A673 (cell line): ENCODE results near the gene NOP14. TPM values are rescaled to one million over a fixed set of nuclear protein-coding genes. Genes with fewer than 3 reads are reported as not detected.

Experiments used
- BruUV-seq: library from RNA; stranded (reverse); fragments of 400-500 nt; replicated peaks from 2 replicates; lab custom pipeline; 2021; lab: Mats Ljungman, UMichigan
- CTCF ChIA-PET: fragments of 300-600 bp; sonication (Branson Sonifier 250); formaldehyde crosslinking; loops from one replicate; lab custom pipeline; 2022; ENCODE audit warnings: antibody characterized with exemption; lab: Charles Lee
- POLR2A ChIA-PET: fragments of 300-600 bp; sonication (Branson Sonifier 250); formaldehyde crosslinking; loops from one replicate; lab custom pipeline; 2022; ENCODE audit warnings: antibody characterized with exemption; ENCODE audit not compliant: low non-redundant PET; lab: Charles Lee
- DNase-seq: peaks from one replicate; pipeline ENCODE4 v3.0.0-alpha.2; 2015; ENCODE audit warnings: low spot score
- H3K27ac ChIP-seq: fragments of 200-600 bp; sonication (generic); 2 replicates; pipeline ENCODE4 v1.5.1; 2016; ENCODE audit warnings: mixed run types, low read depth, mild to moderate bottlenecking, mixed read lengths, antibody characterized with exemption, low read length; ENCODE audit not compliant: poor library complexity, severe bottlenecking
- H3K27me3 ChIP-seq: fragments of 200-600 bp; sonication (generic); replicated peaks from 2 replicates; pipeline ENCODE4 v1.6.1; 2017; ENCODE audit warnings: mixed run types, low read depth, mild to moderate bottlenecking, mixed read lengths, antibody characterized with exemption, low read length; ENCODE audit not compliant: insufficient read depth, poor library complexity
- H3K36me3 ChIP-seq: fragments of 200-600 bp; sonication (generic); 2 replicates; pipeline ENCODE4 v1.6.1; 2016; ENCODE audit warnings: mixed run types, mild to moderate bottlenecking, mixed read lengths, antibody characterized with exemption, low read length; ENCODE audit not compliant: insufficient read depth, poor library complexity, severe bottlenecking
- H3K4me1 ChIP-seq: fragments of 200-600 bp; sonication (generic); 2 replicates; pipeline ENCODE4 v1.6.1; 2017; ENCODE audit warnings: mixed run types, mild to moderate bottlenecking, mixed read lengths, antibody characterized with exemption, low read length; ENCODE audit not compliant: insufficient read depth, poor library complexity, severe bottlenecking
- H3K4me3 ChIP-seq: fragments of 200-600 bp; sonication (generic); 2 replicates; pipeline ENCODE4 v1.5.1; 2016; ENCODE audit warnings: low read depth, mixed run types, mild to moderate bottlenecking, mixed read lengths, low read length; ENCODE audit not compliant: poor library complexity, severe bottlenecking
- H3K9me3 ChIP-seq: fragments of 200-600 bp; sonication (generic); 2 replicates; pipeline ENCODE4 v1.6.1; 2016; ENCODE audit warnings: mixed run types, low read depth, mild to moderate bottlenecking, mixed read lengths, antibody characterized with exemption, low read length; ENCODE audit not compliant: poor library complexity, severe bottlenecking
- EZH2 ChIP-seq: fragments of 200-600 bp; sonication (generic); IDR thresholded peaks from 2 replicates; pipeline ENCODE4 v1.6.1; 2017; ENCODE audit warnings: borderline replicate concordance, low read depth, mild to moderate bottlenecking, mixed read lengths, antibody characterized with exemption, low read length; ENCODE audit not compliant: poor library complexity, severe bottlenecking
- intact Hi-C: fragments of 100-400 bp; cut with micrococcal nuclease; formaldehyde crosslinking; loops from one replicate; pipeline ENCODE4 v1.10.0; 2022; ENCODE audit not compliant: unreplicated experiment
- total RNA-seq: library from RNA; stranded (reverse); gene quantifications from 2 replicates; pipeline ENCODE4 v1.2.3, GENCODE V29; 2021
- TF ChIP-seq, protein P1 (sequence below): fragments of 300-800, 200-600 bp; sonication (generic); conservative IDR thresholded peaks from 2 replicates; pipeline ENCODE4 v1.5.1; 2017; ENCODE audit warnings: low read depth, mild to moderate bottlenecking, antibody characterized with exemption, low read length, moderate library complexity, mixed read lengths

The NOP14 gene
- total RNA-seq, 1 experiment from 2014 or later, result 69.9 TPM

DNA sequence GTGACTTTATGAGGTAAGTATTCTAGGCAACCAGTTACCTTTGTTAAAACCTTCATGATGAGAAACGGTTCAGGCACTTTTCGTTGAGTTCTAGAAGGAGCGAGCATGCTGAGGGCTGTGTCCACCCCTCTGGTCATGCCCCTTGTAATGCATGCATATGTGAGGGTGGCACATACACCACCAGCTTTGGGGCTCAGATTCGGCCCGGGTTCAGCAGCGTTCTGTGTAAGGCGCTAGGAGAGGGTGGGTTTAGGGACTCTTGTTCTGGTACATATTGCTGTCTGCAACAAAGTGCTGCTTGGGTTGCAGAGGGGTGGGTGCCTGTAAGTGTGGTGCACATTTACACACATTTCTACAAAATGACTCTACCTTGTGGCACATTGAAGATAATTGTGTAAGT lies 54.5 kb downstream of the NOP14 start:
- intact Hi-C loops, result no loop called here
- CTCF ChIA-PET, result no interaction called here
- H3K4me1 ChIP-seq, result no peaks in the 10 kb centered on the region

DNA sequence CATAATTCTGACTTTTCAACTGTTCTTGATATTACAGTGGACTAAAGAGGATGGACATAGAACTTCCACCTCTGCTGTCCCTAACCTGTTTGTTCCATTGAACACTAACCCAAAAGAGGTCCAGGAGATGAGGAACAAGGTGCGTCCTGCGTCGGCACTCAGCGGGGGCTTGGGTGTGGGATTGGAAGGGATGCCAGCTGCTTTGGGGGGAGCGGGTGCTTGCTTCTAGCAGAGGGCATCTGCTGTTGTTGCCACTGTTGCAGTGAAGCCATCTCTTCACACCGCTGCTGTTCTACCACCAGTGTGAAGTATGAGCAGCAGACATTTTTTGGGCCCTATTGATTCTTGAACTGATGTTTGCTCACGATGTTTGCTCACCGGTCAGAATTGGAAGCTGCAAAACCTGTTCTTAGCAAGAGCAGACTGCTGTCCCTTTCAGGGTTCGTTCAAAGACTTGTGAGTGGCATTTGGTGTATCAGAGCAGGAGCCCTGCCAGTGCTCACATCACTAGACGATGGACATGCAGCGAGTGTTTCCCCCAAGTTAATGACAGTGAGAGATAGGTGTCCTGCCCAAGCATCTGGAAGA lies 55.4 kb downstream of the NOP14 start:
- DNase-seq, result no peak
- Histone ChIP-seq H3K9me3 (no peaks in the 10 kb centered on the region), H3K27ac (no peak overlapping the region), H3K4me3 (no peak overlapping the region), H3K36me3 (peaks cover 59% of the 10 kb centered on the region), H3K27me3 (no peaks in the 10 kb centered on the region), H3K4me1 (no peaks in the 10 kb centered on the region)
- CTCF ChIA-PET, result no interaction called here
- BruUV-seq, result no TSS peak
- TF ChIP-seq, protein P1, sequence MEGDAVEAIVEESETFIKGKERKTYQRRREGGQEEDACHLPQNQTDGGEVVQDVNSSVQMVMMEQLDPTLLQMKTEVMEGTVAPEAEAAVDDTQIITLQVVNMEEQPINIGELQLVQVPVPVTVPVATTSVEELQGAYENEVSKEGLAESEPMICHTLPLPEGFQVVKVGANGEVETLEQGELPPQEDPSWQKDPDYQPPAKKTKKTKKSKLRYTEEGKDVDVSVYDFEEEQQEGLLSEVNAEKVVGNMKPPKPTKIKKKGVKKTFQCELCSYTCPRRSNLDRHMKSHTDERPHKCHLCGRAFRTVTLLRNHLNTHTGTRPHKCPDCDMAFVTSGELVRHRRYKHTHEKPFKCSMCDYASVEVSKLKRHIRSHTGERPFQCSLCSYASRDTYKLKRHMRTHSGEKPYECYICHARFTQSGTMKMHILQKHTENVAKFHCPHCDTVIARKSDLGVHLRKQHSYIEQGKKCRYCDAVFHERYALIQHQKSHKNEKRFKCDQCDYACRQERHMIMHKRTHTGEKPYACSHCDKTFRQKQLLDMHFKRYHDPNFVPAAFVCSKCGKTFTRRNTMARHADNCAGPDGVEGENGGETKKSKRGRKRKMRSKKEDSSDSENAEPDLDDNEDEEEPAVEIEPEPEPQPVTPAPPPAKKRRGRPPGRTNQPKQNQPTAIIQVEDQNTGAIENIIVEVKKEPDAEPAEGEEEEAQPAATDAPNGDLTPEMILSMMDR, result no peak
- TF ChIP-seq EZH2, result no peak
- POLR2A ChIA-PET, result no interaction called here
- intact Hi-C loops, result no loop called here

More for the DNA sequence above, 54.5 kb downstream of the NOP14 start:
- Histone ChIP-seq H3K27me3 (no peaks in the 10 kb centered on the region), H3K9me3 (no peaks in the 10 kb centered on the region), H3K4me3 (no peak overlapping the region), H3K27ac (no peak overlapping the region), H3K36me3 (peaks cover 59% of the 10 kb centered on the region)
- POLR2A ChIA-PET, result no interaction called here
- no TSS peak for BruUV-seq
- no peak for DNase-seq
- TF ChIP-seq, protein P1, result no peak
- TF ChIP-seq EZH2, result no peak

DNA sequence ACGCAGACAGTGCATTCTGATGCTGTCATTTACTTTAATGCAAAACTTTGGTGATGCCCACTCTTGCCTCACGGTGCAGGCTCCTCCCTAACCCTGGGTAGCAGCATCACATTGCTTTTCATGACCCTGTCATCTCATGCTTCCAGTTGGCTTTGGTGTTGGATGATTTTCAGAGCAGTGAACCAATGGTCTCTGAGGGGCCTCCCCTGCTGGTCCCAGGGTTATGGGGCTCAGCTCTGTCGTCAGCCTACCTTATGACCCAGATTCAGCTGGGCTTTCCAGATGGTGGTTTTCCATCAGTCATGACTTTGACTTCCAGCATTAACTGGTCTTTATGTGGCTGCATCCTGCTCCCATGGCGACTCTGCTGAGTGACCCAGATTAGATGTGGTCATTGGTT lies 56.0 kb downstream of the NOP14 start:
- CTCF ChIA-PET, result no interaction called here
- H3K27ac ChIP-seq, result no peak overlapping the region
- H3K4me3 ChIP-seq, result no peak overlapping the region
- no peaks in the 10 kb centered on the region for H3K27me3 ChIP-seq
- no peaks in the 10 kb centered on the region for H3K4me1 ChIP-seq
- no TSS peak for BruUV-seq
- H3K9me3 ChIP-seq, result no peaks in the 10 kb centered on the region
- DNase-seq, result no peak
- TF ChIP-seq, protein P1, result no peak
- no peak for TF ChIP-seq EZH2
- POLR2A ChIA-PET, result no interaction called here
- intact Hi-C loops, result no loop called here
- peaks cover 59% of the 10 kb centered on the region for H3K36me3 ChIP-seq
